T1000 (cell line): ENCODE data around the gene TPSD1.

Source experiments
- DNase-seq: peaks from one replicate; lab custom pipeline; 2025; ENCODE audit warnings: mixed read lengths; lab: John Stamatoyannopoulos, UW

TPSD1 gene

DNA sequence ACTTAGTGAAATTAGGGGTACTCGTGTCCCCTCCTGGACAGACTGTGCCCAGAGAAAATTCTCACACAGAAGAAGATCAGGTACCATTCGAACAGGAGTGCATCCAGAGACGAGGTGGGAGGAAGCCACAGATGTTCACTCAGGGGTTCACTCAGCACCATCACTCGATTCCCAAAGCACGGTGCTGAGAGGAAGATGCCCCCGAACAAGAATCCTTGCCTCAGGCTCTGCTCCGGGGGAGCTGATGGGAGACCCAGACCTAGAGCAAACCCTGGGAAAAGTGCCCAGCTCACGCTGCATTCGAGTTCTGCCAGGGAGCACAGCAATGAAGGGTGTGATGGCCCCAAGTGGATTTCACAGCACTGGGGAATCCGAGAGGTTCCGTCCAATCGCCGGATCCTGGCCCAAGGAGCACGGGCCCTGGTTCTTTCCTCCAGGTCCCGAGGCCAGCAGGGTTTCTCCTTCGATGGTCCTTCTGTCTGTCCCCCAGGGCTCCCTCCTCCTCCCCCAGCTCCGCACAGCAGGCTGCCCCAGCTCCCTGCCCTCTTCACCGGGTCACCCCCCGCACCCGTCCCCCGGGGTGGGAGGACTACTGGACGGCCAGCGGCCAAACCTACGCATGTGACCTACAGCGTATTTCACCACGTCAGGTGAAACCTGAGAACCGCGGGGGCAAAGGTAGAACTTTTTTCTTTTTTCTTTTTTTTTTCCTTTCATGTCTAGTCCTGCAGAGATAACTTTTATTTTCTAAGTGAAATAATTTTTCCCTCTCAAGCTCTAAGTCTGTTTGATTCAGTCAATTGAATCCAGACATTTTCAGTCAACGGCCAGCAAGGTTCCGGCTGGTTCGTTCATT is 43.4 kb downstream of the TPSD1 start:
- DNase-seq: no peak

DNA sequence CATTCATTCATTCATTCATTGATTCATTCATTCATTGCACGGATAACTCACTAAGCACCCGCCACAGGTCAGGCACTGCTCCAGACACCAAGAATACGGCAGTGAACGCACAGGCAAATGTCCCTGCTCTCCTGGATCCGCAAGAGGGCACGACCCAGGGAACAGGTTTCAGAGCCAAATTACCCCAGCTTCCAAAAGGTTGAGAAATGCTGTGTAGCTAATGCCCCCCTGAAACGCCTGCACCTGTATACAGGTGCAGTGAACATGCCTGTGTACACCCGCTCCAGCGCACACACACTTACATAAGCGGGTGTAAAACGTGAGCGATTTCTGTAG is 44.0 kb downstream of the TPSD1 start:
- no peak for DNase-seq

DNA sequence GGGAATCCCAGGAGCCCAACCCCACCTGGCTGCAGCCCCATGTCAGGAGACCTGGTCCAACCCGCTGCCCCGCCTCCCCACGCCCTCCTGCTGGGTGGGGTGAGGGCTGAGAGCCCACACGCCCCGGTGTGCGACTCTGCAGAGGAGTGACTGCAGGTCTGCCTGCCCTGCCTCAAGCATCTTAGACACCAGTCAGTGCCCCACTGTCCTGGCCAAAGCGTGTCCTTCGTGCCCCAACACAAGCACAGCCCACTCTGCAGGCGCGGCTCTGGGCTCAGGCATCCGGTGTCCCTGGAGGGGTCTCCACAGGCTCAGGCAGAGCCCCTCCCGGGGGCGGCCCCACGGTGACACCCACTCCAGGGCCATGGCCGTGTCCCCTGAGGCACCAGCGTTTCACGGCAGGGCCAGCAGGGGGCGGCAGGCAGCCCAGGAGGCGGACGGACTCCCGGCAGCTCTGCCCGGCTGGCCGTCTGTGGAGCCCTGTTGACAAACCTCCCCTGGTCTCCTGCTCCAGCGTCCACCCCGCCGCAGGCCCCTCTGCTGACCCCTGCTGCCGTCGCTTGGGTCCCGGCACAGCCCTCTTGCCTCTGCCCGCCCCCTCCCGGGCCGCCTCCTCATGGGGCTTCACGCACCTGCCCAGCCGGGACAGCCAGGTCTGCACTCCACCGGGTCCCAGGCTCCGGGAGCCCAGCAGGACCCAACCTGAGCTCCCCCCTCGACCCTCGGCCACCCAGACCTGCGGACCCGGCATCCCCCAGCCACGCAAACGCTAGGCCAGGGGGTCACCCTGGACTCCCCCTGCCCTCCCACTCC is 45.0 kb downstream of the TPSD1 start:
- DNase-seq: no peak

DNA sequence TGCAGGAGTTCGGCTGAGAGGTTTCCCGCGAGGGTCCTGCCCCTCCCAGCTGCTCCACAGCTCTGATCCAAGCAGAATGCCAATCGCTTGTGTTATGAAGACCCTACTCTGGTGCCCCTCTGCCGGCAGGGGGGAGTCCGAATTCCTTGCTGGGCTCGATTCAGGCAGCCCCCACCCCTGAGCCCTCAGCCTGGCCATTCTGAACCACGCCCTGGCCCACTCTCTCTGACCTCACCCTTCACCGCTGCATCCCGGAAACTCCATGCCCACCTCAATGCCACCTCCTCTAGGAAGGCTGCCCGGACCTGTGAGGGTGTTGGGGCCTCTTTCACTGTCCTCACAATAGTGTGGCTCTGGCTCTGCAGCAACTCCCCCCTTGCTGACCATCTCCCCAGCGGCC is 45.7 kb downstream of the TPSD1 start:
- DNase-seq: no peak

DNA sequence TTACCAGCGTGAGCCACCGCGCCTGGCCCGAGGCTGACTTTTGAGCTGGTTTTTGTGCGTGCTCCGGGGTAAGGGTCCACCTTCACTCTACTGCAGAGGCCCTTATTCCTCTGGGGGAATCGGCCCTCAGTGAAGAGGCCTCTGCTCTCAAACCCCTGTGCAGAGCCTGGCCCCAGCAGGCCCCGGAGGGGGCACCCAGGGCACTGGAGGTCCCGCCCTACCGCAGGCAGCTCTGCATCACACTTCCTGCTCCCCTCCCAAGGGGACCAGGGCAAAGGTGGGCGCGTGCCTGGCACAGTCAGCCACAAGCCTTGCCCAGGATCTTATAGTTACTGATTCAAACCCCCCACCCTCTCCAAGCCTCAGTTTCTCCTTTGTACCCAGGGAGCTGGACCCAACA is 50.0 kb downstream of the TPSD1 start:
- no peak for DNase-seq

DNA sequence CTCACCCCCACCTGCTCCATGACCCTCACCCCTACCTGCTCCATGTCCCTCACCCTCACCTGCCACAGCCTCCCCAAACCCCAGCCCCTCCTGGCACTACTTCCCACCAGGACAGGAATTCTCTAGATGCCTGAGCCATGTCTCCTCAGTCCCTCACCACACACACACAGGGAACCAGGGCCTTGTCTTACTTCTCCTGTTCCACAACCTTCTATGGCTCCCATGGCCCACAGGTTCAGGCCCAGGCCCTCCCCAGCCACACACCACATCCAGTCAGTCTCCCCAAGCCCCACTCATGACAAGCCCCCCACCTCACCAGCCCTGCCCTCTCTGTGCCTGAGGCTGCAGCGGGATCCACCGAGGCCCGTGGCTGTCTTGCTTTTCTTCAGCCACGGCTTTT is 50.5 kb downstream of the TPSD1 start:
- no peak for DNase-seq

DNA sequence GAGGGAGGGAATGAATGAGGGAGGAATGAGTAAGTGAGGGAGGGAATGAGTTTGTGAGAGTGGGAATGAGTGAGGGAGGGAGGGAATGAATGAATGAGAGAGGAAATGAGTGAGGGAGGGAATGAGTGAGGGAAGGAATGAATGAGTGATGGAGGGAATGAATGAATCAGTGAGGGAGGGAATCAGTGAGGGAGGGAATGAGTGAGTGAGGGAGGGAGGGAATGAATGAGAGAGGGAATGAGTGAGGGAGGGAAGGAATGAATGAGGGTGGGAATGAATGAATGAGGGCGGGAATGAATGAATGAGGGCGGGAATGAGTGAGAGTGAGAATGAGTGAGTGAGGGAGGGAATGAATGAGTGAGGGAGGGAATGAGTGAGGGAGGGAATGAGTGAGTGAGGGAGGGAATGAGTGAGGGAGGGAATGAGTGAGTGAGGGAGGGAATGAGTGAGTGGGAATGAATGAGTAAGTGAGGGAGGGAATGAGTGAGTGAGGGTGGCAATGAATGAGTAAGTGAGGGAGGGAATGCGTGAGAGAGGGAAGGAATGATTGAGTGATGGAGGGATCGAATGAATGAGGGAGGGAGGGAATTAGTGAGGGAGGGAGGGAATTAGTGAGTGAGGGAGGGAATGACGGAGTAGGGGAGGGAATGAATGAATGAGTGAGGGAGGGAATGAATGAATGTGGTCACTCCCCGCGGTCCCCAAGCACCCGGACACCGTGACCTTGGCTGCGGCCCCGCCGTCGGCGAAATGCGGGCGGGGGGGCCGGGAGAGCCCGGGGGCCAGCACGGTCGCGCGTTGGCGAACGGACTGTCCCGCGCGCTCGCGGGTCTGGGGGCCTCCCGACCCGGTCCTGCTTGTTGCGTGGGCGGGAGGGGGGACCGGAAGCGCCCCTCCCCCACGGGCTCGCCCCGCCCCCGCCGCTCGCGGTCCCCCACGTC is 52.4 kb downstream of the TPSD1 start:
- no peak for DNase-seq
